NCI-H460 (cell line): ENCODE results near the gene MREG. TPM values are rescaled to one million over a fixed set of nuclear protein-coding genes. Genes with fewer than 3 reads are reported as not detected.

Experiments
- DNase-seq: peaks from one replicate; pipeline ENCODE4 v3.0.0-alpha.2; 2016; ENCODE audit warnings: low read depth; ENCODE audit errors: extremely low read depth
- total RNA-seq: library from RNA; depleted of rRNA; stranded (reverse); fragments of >200 nt; shearing (Covaris generic); gene quantifications from 2 replicates; pipeline ENCODE4 v1.2.3, GENCODE V29; 2014; rRNA removed

MREG gene
- total RNA-seq, 1 experiment from 2014 or later = 4.1 TPM

GRCh38 chr2:215899141-215900074 is 113.9 kb downstream of the MREG start:
- DNase-seq = no peak

- no peak for DNase-seq
Measured at GRCh38 chr2:215898363-215898762, 115.0 kb downstream of the MREG start.

GRCh38 chr2:215896921-215897320 is 116.4 kb downstream of the MREG start:
- no peak for DNase-seq

- no peak for DNase-seq
Measured at GRCh38 chr2:215895330-215895729, 118.0 kb downstream of the MREG start.

Other genes with a start within 250 kb of the MREG start
- 36.2 and 50.9 TPM in 2 replicates for gene PECR, start 68.3 kb upstream of the MREG start, total RNA-seq
- 0.17 and 0.38 TPM in 2 replicates for gene TMEM169, start 68.4 kb upstream of the MREG start, total RNA-seq
- gene XRCC5, start 95.8 kb upstream of the MREG start, total RNA-seq = 284 and 301 TPM in 2 replicates